HG02588 (cell line): Measurements from ENCODE around the gene STK35.

ENCODE experiments used
- ATAC-seq: cut with Tn5 transposase; IDR thresholded peaks from one replicate; pipeline ENCODE4 v1.9.1; 2021; ENCODE audit warnings: mild to moderate bottlenecking, moderate library complexity; ENCODE audit not compliant: unreplicated experiment

Gene STK35

GRCh38 chr20:2101057-2101864, at the start of gene STK35:
Gene STK35, plus strand, starts transcription at chr20:2101827. Its CDS starts 55 bp downstream, at chr20:2101882.
- peak; percentile 45 for ATAC-seq

DNA sequence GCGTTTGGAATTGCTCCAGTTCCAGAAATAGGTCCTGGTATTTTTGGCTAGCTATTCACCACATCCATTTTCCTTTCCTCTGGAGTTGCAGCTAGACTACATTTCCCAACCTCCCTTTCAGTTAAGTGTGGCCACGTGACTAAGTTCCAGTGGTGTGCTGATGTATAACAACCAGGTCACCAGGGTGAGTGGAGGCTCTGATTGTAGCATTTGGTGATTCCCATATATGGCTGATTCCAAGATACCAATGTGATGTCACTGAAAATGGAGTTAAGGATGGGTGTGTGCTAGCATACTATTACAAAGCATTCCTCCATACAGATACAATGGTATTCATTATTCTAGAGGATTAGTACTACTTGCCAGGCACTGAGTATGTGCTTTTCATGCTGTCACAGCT, 49.7 kb upstream of the STK35 start:
- ATAC-seq, result no peak

DNA sequence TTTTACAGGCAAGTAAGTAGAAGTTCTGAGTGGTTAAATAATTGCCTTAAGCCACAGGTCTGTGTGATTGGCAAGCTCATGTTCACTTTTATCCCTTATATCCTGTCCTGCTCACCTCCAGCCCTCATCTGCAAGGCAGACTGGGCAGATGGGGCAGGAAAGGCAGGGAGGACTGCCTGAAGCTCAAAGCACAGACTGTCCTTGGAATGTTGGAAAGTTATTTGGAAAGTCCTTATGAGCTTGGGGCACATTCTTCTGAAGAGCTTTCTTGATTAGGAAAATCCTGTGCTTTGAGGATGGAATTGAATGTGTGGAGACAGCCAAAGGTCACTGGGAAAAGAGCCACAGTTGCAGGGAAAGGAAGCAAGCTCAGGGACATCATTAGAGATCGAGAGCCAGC, 48.9 kb upstream of the STK35 start:
- ATAC-seq, result no peak

DNA sequence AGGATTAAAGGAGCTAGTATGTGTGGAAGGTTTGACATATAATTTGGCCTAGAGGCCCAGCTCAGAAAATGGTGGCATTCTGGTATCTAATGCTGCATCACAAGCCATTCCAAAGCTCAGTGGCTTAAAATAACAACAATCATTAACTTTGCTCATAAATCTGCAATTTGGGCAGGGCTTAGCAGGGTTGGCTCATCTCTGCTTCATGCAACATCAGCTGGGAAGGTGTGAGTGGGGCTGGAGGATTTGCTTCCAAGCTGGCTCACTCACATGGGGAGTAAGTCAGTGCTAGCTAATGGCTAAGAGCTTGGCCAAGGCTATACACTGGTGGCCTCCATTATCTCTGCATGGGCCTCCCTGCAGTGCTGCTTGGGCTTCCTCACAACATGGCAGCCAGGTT, 48.0 kb upstream of the STK35 start:
- ATAC-seq, result no peak

GRCh38 chr20:2054911-2055310, 46.7 kb upstream of the STK35 start:
- no peak for ATAC-seq

- no peak for ATAC-seq
These were observed 42.2 kb upstream of the STK35 start for GRCh38 chr20:2059411-2059810.

- no peak for ATAC-seq
These were observed 36.5 kb upstream of the STK35 start for GRCh38 chr20:2065099-2065498.

- ATAC-seq, result no peak
These were observed 35.0 kb upstream of the STK35 start for GRCh38 chr20:2066461-2067122.

GRCh38 chr20:2080532-2081224, 20.9 kb upstream of the STK35 start:
- no peak for ATAC-seq

- ATAC-seq, result no peak
These were observed 16.9 kb upstream of the STK35 start for GRCh38 chr20:2084703-2085102.

GRCh38 chr20:2086177-2086979, 15.2 kb upstream of the STK35 start:
- ATAC-seq, result no peak

- ATAC-seq, result no peak
These were observed 14.6 kb upstream of the STK35 start for GRCh38 chr20:2086980-2087377.

GRCh38 chr20:2088891-2089290, 12.7 kb upstream of the STK35 start:
- ATAC-seq, result no peak

GRCh38 chr20:2089447-2089846, 12.2 kb upstream of the STK35 start:
- ATAC-seq, result no peak

DNA sequence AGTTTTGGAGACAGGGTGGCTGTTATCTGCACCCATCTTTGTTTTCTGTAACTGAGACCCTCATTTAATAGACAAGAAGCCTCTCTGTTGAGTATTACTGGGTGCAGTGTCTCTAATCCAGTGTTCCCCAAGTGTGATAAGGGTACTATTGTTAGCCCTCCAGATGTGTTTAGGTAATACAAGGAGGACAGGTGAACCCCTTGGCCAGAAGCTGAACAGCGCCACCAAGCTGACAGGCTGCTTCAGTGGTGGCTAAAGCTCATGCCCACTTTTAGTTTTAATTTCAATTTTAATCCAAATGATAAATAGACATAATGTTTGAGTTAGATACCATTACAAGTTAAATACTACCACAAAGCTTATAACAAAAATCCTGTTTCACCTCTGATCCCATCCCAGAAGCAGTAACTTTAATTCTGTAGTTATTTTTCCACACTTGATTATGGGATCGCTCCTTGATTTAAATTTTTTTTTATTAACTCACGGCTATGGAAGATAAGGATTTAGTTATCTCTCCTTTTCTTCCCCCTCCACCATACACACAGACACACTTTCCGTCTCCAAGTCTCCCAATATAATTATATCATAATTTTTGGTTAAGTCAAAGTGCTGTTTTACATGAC, 8.4 kb upstream of the STK35 start:
- ATAC-seq, result no peak

DNA sequence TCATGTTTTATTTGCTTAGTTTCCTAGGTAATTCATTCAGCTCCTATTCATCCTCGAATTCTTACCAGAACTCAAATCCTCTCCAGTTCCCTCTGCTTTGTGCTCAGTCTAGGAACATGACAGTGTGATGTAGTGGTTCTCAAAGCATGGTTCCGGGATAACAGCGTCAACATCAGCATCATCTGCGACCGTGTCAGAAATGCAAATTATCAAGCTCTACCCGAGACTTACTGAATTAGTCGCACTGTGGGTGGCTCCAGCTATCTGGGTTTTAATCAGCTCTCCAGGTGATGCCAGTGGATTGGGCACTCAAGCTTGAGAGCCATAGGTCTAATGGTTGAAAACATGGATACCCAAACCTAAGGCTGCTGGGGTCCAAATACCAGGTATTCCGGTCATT, 7.7 kb upstream of the STK35 start:
- ATAC-seq, result no peak

- ATAC-seq, result peak; percentile 74
These were observed 398 bp downstream of the STK35 start for GRCh38 chr20:2101865-2102584.

DNA sequence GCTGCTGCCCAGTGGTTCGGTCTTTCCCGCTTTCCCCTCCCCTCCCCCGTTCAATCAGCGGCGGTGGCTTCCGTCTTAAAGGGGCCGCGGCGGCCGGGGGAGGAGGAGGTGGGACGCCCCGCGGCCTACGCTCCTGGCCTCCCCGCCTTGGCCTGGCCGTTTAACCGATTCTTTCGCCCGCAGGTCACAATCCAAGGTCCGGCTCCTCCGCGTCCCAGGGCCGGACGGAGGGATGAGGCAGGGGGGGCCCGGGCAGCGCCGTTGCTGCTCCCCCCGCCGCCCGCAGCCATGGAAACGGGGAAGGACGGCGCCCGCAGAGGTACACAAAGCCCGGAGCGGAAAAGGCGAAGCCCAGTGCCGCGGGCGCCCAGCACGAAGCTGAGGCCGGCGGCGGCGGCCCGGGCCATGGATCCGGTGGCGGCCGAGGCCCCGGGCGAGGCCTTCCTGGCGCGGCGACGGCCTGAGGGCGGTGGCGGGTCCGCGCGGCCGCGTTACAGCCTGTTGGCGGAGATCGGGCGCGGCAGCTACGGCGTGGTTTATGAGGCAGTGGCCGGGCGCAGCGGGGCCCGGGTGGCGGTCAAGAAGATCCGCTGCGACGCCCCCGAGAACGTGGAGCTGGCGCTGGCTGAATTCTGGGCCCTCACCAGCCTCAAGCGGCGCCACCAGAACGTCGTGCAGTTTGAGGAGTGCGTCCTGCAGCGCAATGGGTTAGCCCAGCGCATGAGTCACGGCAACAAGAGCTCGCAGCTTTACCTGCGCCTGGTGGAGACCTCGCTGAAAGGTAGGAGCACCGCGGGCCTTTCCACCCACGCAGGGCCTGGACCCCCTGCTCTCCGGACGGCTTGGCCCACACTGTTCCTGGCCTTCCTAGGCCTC, 1.2 kb downstream of the STK35 start:
- peak; percentile 56 for ATAC-seq
